HepG2 (cell line): ENCODE data around the gene PRSS53. TPM values are rescaled to one million over a fixed set of nuclear protein-coding genes. Genes with fewer than 3 reads are reported as not detected.

ENCODE experiments used
- ATAC-seq: fragments of 200-7000 bp; cut with Tn5 transposase; 3 replicates; pipeline ENCODE4 v1.9.1; 2020; ENCODE audit warnings: mild to moderate bottlenecking, moderate library complexity
- BruUV-seq: library from RNA; stranded (reverse); fragments of 400-500 nt; replicated peaks from 2 replicates; lab custom pipeline; 2021; lab: Mats Ljungman, UMichigan
- CTCF ChIA-PET: fragments of 300-600 bp; formaldehyde crosslinking; extraction: SDS; loops from one replicate; lab custom pipeline; 2021; ENCODE audit warnings: low total read pairs, inconsistent platforms, low intra/inter-chr PET ratio; lab: Yijun Ruan, JAX
- POLR2A ChIA-PET: fragments of 350-600 bp; sonication (Branson Sonifier 250); formaldehyde crosslinking; loops from one replicate; lab custom pipeline; 2020; ENCODE audit warnings: antibody characterized with exemption, inconsistent platforms; lab: Yijun Ruan, JAX
- DNase-seq: peaks from one replicate; pipeline ENCODE4 v3.0.0-alpha.2; 2015; ENCODE audit warnings: low spot score
- FAIRE-seq: peaks from 3 replicates; lab custom pipeline; 2011; peaks lifted over from hg19 to GRCh38; lab: Jason Lieb, UNC
- H2AFZ ChIP-seq: one replicate; pipeline ENCODE4 v1.6.1; 2011; ENCODE audit warnings: low read length, inconsistent platforms
- H3K27ac ChIP-seq: fragments of 300-600 bp; 3 replicates; pipeline ENCODE4 v1.8.0; 2011; ENCODE audit warnings: mixed run types, mild to moderate bottlenecking, mixed read lengths, low read length, inconsistent platforms; ENCODE audit not compliant: insufficient read depth; ENCODE audit errors: extremely low read length
- H3K27me3 ChIP-seq, 2 experiments: fragments of 200-600 bp in 1 of 2; 2 replicates in 1 of 2; 3 replicates in 1 of 2; pipeline versions ENCODE4 v1.6.0 to v1.8.0; 2011; ENCODE audit warnings: low read length in 2 of 2, mild to moderate bottlenecking in 2 of 2, moderate library complexity in 2 of 2, inconsistent platforms in 1 of 2; ENCODE audit not compliant: insufficient read depth in 2 of 2, control insufficient read depth in 1 of 2
- H3K36me3 ChIP-seq, 2 experiments: fragments of 200-600 bp in 1 of 2; replicated peaks in 1 of 2; 2 replicates in 1 of 2; 3 replicates in 1 of 2; pipeline versions ENCODE4 v1.5.1 to v1.8.0; 2011; ENCODE audit warnings: low read length in 2 of 2, inconsistent platforms in 1 of 2; ENCODE audit not compliant: insufficient read depth in 2 of 2, control insufficient read depth in 1 of 2
- H3K4me1 ChIP-seq: 2 replicates; pipeline ENCODE4 v1.5.1; 2012; ENCODE audit warnings: low read length, inconsistent platforms; ENCODE audit not compliant: insufficient read depth
- H3K4me2 ChIP-seq: 2 replicates; pipeline ENCODE4 v1.6.0; 2011; ENCODE audit warnings: low read depth, low read length, inconsistent platforms
- H3K4me3 ChIP-seq, 3 experiments: fragments of 200-600 bp in 1 of 3; sonication (generic), shearing (Covaris generic) in 1 of 3; replicated peaks in 1 of 3; 2 replicates each; pipeline ENCODE4 v1.5.1; 2011 to 2016; ENCODE audit warnings: low read length in 3 of 3, inconsistent platforms in 2 of 3, low read depth in 2 of 3, mild to moderate bottlenecking in 2 of 3, control low read depth in 1 of 3, mixed read lengths in 1 of 3; ENCODE audit not compliant: insufficient read depth in 1 of 3
- H3K79me2 ChIP-seq: one replicate; pipeline ENCODE4 v1.6.1; 2011; ENCODE audit warnings: low read length, inconsistent platforms; ENCODE audit not compliant: insufficient read depth
- H3K9ac ChIP-seq: 2 replicates; pipeline ENCODE4 v1.6.0; 2011; ENCODE audit warnings: mild to moderate bottlenecking, low read depth, low read length, inconsistent platforms; ENCODE audit not compliant: insufficient read depth
- H3K9me3 ChIP-seq: 2 replicates; pipeline ENCODE4 v1.5.1; 2012; ENCODE audit warnings: mild to moderate bottlenecking, low read length
- H4K20me1 ChIP-seq: 2 replicates; pipeline ENCODE4 v1.6.0; 2011; ENCODE audit warnings: inconsistent platforms, mild to moderate bottlenecking, low read length, moderate library complexity; ENCODE audit not compliant: insufficient read depth
- CENPT ChIP-seq: sonication (generic); formaldehyde crosslinking; IDR thresholded peaks from 2 replicates; pipeline ENCODE4 v1.8.0; 2022; ENCODE audit warnings: low read depth, mild to moderate bottlenecking, moderate library complexity, missing genetic modification reagents
- NRL ChIP-seq: sonication (generic); formaldehyde crosslinking; IDR thresholded peaks from 2 replicates; pipeline ENCODE4 v1.5.0; 2020; ENCODE audit warnings: missing genetic modification reagents, mild to moderate bottlenecking, moderate library complexity, borderline replicate concordance
- ZNF572 ChIP-seq: sonication (generic); formaldehyde crosslinking; IDR thresholded peaks from 2 replicates; pipeline ENCODE4 v1.5.1; 2020; ENCODE audit warnings: mild to moderate bottlenecking, missing genetic modification reagents
- WGBS: methylation state at CpG from one replicate; pipeline ENCODE4 v1.1.6; 2017; ENCODE audit warnings: low lambda C conversion rate; 5-methylcytosine and 5-hydroxymethylcytosine counted together
- in situ Hi-C: cut with HindIII; loops from 2 replicates; pipeline ENCODE4 v1.10.0; 2017; ENCODE audit warnings: low pct_unique_long_range_greater_than_20kb; ENCODE audit not compliant: extremely low pct_ligation_motif_present
- intact Hi-C: fragments of 100-400 bp; cut with micrococcal nuclease; formaldehyde crosslinking; loops from one replicate; pipeline ENCODE4 v1.10.0; 2022; ENCODE audit not compliant: unreplicated experiment
- polyA plus RNA-seq, 8 experiments: library from polyadenylated mRNA; depleted of rRNA in 3 of 8; stranded (reverse) in 7 of 8; unstranded in 1 of 8; fragments of >200 nt; fragmentation: Illumina TruSeq in 4 of 8; extraction: Trizol in 4 of 8; gene quantifications; 2 replicates each; pipeline versions ENCODE4 v1.2.1 to v1.2.3, GENCODE V29; 2011 to 2016; ENCODE audit warnings: low read depth in 4 of 8, missing spikeins in 1 of 8, mixed read lengths in 1 of 8; ENCODE audit not compliant: insufficient read depth in 1 of 8
- total RNA-seq, 5 experiments: library from RNA; depleted of rRNA; stranded (reverse); fragments of >200 nt; fragmentation: Illumina TruSeq; extraction: Trizol; gene quantifications; 2 replicates each; pipeline ENCODE4 v1.2.3, GENCODE V29; 2016; ENCODE audit warnings: low read depth in 1 of 5
- TF ChIP-seq, protein P1 (sequence below), 2 experiments: fragments of 450-650 bp in 1 of 2; sonication (generic) in 1 of 2; formaldehyde crosslinking in 1 of 2; IDR thresholded peaks; 2 replicates each; pipeline versions ENCODE4 v1.6.1 to v1.8.0; 2016 to 2022; ENCODE audit warnings: antibody characterized with exemption in 1 of 2, mild to moderate bottlenecking in 1 of 2, missing genetic modification reagents in 1 of 2
- TF ChIP-seq, protein P2 (sequence below): sonication (generic); formaldehyde crosslinking; IDR thresholded peaks from 2 replicates; pipeline ENCODE4 v1.4.0; 2020; ENCODE audit warnings: mild to moderate bottlenecking, missing genetic modification reagents

PRSS53 gene
- total and polyA plus RNA-seq, 2 of the 13 experiments (the other 11 are each of a cell fraction or from before 2014, with no cell fraction given): 2.2 to 7.4 TPM

DNA sequence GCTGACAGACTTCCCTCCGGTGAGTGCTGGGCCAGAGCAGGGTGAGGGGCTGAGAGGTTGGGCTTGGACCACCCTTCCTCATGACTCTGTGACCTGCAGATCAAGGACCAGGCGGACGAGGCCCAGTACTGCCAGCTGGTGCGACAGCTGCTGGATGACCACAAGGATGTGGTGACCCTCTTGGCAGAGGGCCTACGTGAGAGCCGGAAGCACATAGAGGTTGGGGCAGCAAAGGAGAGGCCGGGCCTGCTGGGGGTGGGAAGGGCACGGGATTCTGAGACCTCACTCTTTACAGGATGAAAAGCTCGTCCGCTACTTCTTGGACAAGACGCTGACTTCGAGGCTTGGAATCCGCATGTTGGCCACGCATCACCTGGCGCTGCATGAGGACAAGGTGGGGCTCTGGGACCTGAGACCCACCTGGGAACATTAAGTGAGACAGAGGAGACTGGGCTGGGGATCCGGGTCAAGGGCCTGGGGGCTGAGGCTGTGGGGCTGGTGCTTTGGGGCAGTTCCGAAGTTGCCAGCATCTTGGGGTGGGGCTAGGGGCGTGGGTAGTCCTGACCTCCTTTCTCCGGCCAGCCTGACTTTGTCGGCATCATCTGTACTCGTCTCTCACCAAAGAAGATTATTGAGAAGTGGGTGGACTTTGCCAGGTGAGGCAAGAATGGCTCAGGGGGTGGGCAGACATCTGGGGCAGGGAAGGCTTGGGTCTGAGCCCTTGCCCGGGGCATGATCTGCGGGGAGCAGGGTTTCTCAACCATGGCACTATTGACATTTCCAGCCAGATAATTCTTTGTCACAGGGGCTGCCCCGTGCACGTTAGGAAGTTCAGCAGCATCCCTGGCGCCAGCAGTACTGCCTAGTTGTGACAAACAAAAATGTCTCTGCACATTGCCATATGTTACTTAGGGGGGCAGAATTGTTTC, 21.6 kb upstream of the PRSS53 start:
- no TSS peak for BruUV-seq
- Histone ChIP-seq H3K9me3 (no peaks in the 10 kb centered on the region), H3K79me2 (peaks cover 12% of the 10 kb centered on the region), H3K9ac (no peak overlapping the region), H3K27ac (no peak overlapping the region), H3K27me3 (no peaks in the 10 kb centered on the region), H3K4me3 (no peak overlapping the region), H3K36me3 (peaks cover 20 to 35% of the 10 kb centered on the region in 2 experiments), H4K20me1 (no peaks in the 10 kb centered on the region), H2AFZ (no peak overlapping the region), H3K4me1 (peaks cover 60% of the 10 kb centered on the region), H3K4me2 (no peak overlapping the region)
- intact Hi-C loops: no loop called here
- DNase-seq: no peak
- FAIRE-seq: no peak
- ChIA-PET CTCF (no interaction called here), POLR2A (interaction anchor here (3.7 kb wide), 1 partner anchor 7 kb away, joined by 17 read pairs; the partner anchor contains the start of gene KAT8)
- in situ Hi-C loops: no loop called here
- 92% methylated on average over 21 of the region's 26 CpGs for WGBS
- ATAC-seq: no peak
- TF ChIP-seq, protein P1, sequence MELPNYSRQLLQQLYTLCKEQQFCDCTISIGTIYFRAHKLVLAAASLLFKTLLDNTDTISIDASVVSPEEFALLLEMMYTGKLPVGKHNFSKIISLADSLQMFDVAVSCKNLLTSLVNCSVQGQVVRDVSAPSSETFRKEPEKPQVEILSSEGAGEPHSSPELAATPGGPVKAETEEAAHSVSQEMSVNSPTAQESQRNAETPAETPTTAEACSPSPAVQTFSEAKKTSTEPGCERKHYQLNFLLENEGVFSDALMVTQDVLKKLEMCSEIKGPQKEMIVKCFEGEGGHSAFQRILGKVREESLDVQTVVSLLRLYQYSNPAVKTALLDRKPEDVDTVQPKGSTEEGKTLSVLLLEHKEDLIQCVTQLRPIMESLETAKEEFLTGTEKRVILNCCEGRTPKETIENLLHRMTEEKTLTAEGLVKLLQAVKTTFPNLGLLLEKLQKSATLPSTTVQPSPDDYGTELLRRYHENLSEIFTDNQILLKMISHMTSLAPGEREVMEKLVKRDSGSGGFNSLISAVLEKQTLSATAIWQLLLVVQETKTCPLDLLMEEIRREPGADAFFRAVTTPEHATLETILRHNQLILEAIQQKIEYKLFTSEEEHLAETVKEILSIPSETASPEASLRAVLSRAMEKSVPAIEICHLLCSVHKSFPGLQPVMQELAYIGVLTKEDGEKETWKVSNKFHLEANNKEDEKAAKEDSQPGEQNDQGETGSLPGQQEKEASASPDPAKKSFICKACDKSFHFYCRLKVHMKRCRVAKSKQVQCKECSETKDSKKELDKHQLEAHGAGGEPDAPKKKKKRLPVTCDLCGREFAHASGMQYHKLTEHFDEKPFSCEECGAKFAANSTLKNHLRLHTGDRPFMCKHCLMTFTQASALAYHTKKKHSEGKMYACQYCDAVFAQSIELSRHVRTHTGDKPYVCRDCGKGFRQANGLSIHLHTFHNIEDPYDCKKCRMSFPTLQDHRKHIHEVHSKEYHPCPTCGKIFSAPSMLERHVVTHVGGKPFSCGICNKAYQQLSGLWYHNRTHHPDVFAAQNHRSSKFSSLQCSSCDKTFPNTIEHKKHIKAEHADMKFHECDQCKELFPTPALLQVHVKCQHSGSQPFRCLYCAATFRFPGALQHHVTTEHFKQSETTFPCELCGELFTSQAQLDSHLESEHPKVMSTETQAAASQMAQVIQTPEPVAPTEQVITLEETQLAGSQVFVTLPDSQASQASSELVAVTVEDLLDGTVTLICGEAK (IDR thresholded peaks at IDR 0.05): no peak
- TF ChIP-seq, protein P1 (CRISPR knock-in tag; IDR thresholded peaks at IDR 0.05): 0 out of 2 replicates have a peak, but pooled peaks have one; percentile 11
- TF ChIP-seq NRL (CRISPR knock-in tag): 0 out of 2 replicates have a peak, but pooled peaks have one; percentile 20
- TF ChIP-seq ZNF572 (CRISPR knock-in tag): 0 out of 2 replicates have a peak, but pooled peaks have one; percentile 23
- TF ChIP-seq, protein P2, sequence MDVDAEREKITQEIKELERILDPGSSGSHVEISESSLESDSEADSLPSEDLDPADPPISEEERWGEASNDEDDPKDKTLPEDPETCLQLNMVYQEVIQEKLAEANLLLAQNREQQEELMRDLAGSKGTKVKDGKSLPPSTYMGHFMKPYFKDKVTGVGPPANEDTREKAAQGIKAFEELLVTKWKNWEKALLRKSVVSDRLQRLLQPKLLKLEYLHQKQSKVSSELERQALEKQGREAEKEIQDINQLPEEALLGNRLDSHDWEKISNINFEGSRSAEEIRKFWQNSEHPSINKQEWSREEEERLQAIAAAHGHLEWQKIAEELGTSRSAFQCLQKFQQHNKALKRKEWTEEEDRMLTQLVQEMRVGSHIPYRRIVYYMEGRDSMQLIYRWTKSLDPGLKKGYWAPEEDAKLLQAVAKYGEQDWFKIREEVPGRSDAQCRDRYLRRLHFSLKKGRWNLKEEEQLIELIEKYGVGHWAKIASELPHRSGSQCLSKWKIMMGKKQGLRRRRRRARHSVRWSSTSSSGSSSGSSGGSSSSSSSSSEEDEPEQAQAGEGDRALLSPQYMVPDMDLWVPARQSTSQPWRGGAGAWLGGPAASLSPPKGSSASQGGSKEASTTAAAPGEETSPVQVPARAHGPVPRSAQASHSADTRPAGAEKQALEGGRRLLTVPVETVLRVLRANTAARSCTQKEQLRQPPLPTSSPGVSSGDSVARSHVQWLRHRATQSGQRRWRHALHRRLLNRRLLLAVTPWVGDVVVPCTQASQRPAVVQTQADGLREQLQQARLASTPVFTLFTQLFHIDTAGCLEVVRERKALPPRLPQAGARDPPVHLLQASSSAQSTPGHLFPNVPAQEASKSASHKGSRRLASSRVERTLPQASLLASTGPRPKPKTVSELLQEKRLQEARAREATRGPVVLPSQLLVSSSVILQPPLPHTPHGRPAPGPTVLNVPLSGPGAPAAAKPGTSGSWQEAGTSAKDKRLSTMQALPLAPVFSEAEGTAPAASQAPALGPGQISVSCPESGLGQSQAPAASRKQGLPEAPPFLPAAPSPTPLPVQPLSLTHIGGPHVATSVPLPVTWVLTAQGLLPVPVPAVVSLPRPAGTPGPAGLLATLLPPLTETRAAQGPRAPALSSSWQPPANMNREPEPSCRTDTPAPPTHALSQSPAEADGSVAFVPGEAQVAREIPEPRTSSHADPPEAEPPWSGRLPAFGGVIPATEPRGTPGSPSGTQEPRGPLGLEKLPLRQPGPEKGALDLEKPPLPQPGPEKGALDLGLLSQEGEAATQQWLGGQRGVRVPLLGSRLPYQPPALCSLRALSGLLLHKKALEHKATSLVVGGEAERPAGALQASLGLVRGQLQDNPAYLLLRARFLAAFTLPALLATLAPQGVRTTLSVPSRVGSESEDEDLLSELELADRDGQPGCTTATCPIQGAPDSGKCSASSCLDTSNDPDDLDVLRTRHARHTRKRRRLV (CRISPR knock-in tag): no peak
- TF ChIP-seq CENPT (CRISPR knock-in tag): 0 out of 2 replicates have a peak, but pooled peaks have one; percentile 44
